SK-N-SH (cell line): ENCODE data around the gene LLGL2. TPM values are rescaled to one million over a fixed set of nuclear protein-coding genes. Genes with fewer than 3 reads are reported as not detected.

ENCODE experiments used
- CTCF ChIA-PET: fragments of 300-600, 350-600 bp; formaldehyde crosslinking; extraction: SDS; loops from one replicate; lab custom pipeline; 2021; lab: Yijun Ruan, JAX
- POLR2A ChIA-PET: fragments of 350-600 bp; sonication (Branson Sonifier 250); formaldehyde crosslinking; extraction: SDS; loops from one replicate; lab custom pipeline; 2020; ENCODE audit warnings: antibody characterized with exemption, inconsistent platforms; lab: Yijun Ruan, JAX
- DNase-seq: peaks from one replicate; pipeline ENCODE4 v3.0.0; 2012
- H2AFZ ChIP-seq: fragments of 200-600 bp; sonication (generic); 2 replicates; pipeline ENCODE4 v1.8.1; 2016; ENCODE audit warnings: antibody characterized with exemption, mild to moderate bottlenecking, low read depth
- H3F3A ChIP-seq: fragments of 200-600 bp; sonication (generic); replicated peaks from 2 replicates; pipeline ENCODE3; 2016; ENCODE audit warnings: antibody characterized with exemption, mild to moderate bottlenecking; ENCODE audit not compliant: insufficient read depth
- H3K27ac ChIP-seq, 2 experiments: fragments of 200-500 bp in 1 of 2; fragments of 200-600 bp in 1 of 2; sonication (Bioruptor generic) in 1 of 2; sonication (generic), shearing (Covaris generic) in 1 of 2; 2 replicates each; pipeline versions ENCODE4 v1.5.1 to v1.6.1; 2014 to 2016; ENCODE audit warnings: low read depth in 2 of 2, inconsistent platforms in 1 of 2, low read length in 1 of 2, mild to moderate bottlenecking in 1 of 2, mixed read lengths in 1 of 2
- H3K27me3 ChIP-seq: fragments of 200-600 bp; sonication (generic), shearing (Covaris generic); 2 replicates; pipeline ENCODE4 v1.6.1; 2016; ENCODE audit warnings: mixed run types; ENCODE audit not compliant: insufficient read depth
- H3K36me3 ChIP-seq, 2 experiments: fragments of 200-500 bp in 1 of 2; fragments of 200-600 bp in 1 of 2; sonication (Bioruptor generic) in 1 of 2; sonication (generic) in 1 of 2; replicated peaks in 1 of 2; 2 replicates each; pipeline versions ENCODE3 to v1.5.1; 2014 to 2016; ENCODE audit warnings: low read length in 1 of 2, mild to moderate bottlenecking in 1 of 2; ENCODE audit not compliant: insufficient read depth in 2 of 2, control insufficient read depth in 1 of 2
- H3K4me1 ChIP-seq, 2 experiments: fragments of 200-500 bp in 1 of 2; fragments of 200-600 bp in 1 of 2; sonication (Bioruptor generic) in 1 of 2; sonication (generic), shearing (Covaris generic) in 1 of 2; 2 replicates each; pipeline versions ENCODE4 v1.5.1 to v1.6.1; 2014 to 2016; ENCODE audit warnings: low read depth in 1 of 2, low read length in 1 of 2, mixed run types in 1 of 2; ENCODE audit not compliant: insufficient read depth in 2 of 2, control insufficient read depth in 1 of 2
- H3K4me2 ChIP-seq: fragments of 200-600 bp; sonication (generic), shearing (Covaris generic); 2 replicates; pipeline ENCODE4 v1.6.1; 2017; ENCODE audit warnings: mixed run types
- H3K4me3 ChIP-seq, 2 experiments: fragments of 200-500 bp in 1 of 2; fragments of 200-600 bp in 1 of 2; sonication (Bioruptor generic) in 1 of 2; sonication (generic), shearing (Covaris generic) in 1 of 2; 2 replicates each; pipeline versions ENCODE4 v1.5.1 to v1.8.1; 2014 to 2016; ENCODE audit warnings: low read depth in 2 of 2, inconsistent platforms in 1 of 2, low read length in 1 of 2, mild to moderate bottlenecking in 1 of 2, mixed read lengths in 1 of 2, moderate library complexity in 1 of 2
- H3K79me2 ChIP-seq: fragments of 200-600 bp; sonication (generic); 2 replicates; pipeline ENCODE4 v1.8.1; 2017; ENCODE audit warnings: mild to moderate bottlenecking; ENCODE audit not compliant: insufficient read depth
- H3K9ac ChIP-seq: fragments of 200-600 bp; sonication (generic); 2 replicates; pipeline ENCODE4 v1.6.1; 2017; ENCODE audit warnings: mixed run types
- H3K9me2 ChIP-seq: fragments of 200-600 bp; sonication (generic); 2 replicates; pipeline ENCODE4 v1.6.1; 2017; ENCODE audit warnings: mixed run types
- H3K9me3 ChIP-seq: fragments of 200-600 bp; sonication (generic); 2 replicates; pipeline ENCODE4 v1.6.1; 2017; ENCODE audit warnings: mixed run types, mild to moderate bottlenecking, moderate library complexity
- H4K20me1 ChIP-seq: fragments of 200-600 bp; sonication (generic); 2 replicates; pipeline ENCODE4 v1.6.1; 2017; ENCODE audit warnings: mild to moderate bottlenecking, mixed run types; ENCODE audit not compliant: insufficient read depth
- ELF1 ChIP-seq: IDR thresholded peaks from 2 replicates; pipeline ENCODE4 v1.4.0; 2012
- EP300 ChIP-seq, 2 experiments: IDR thresholded peaks; 2 replicates each; pipeline versions ENCODE4 v1.4.0 to v1.6.1; 2012; ENCODE audit warnings: borderline replicate concordance in 1 of 2, low read depth in 1 of 2, low read length in 1 of 2
- EZH2phosphoT487 ChIP-seq: fragments of 200-600 bp; sonication (generic); IDR thresholded peaks from 2 replicates; pipeline ENCODE4 v1.6.1; 2017; ENCODE audit warnings: low read depth, mixed run types, mild to moderate bottlenecking, antibody characterized with exemption, moderate library complexity, borderline replicate concordance
- FOXJ3 ChIP-seq: sonication (generic); formaldehyde crosslinking; IDR thresholded peaks from 2 replicates; pipeline ENCODE4 v1.5.1; 2020; ENCODE audit warnings: mild to moderate bottlenecking, missing genetic modification reagents
- FOXM1 ChIP-seq: IDR thresholded peaks from 2 replicates; pipeline ENCODE4 v1.4.0; 2012; ENCODE audit warnings: low read depth, mild to moderate bottlenecking
- GATA2 ChIP-seq: sonication (generic); formaldehyde crosslinking; IDR thresholded peaks from 2 replicates; pipeline ENCODE4 v1.5.0; 2020; ENCODE audit warnings: mild to moderate bottlenecking, missing genetic modification reagents
- MXI1 ChIP-seq: IDR thresholded peaks from 2 replicates; pipeline ENCODE4 v1.6.1; 2012; ENCODE audit warnings: mild to moderate bottlenecking, low read depth, low read length, improper control_type of control experiment
- POLR2AphosphoS5 ChIP-seq: IDR thresholded peaks from 2 replicates; pipeline ENCODE4 v1.6.1; 2012; ENCODE audit warnings: low read depth, low read length
- RCOR1 ChIP-seq: fragments of 150-350 bp; IDR thresholded peaks from 2 replicates; pipeline ENCODE4 v1.6.1; 2017; ENCODE audit warnings: antibody characterized with exemption, low read length
- RXRA ChIP-seq: IDR thresholded peaks from 2 replicates; pipeline ENCODE4 v1.4.0; 2012; ENCODE audit warnings: low read depth, mild to moderate bottlenecking, borderline replicate concordance
- SMC3 ChIP-seq: IDR thresholded peaks from 2 replicates; pipeline ENCODE4 v1.6.1; 2012; ENCODE audit warnings: low read depth, low read length, improper control_type of control experiment
- TEAD4 ChIP-seq: IDR thresholded peaks from 2 replicates; pipeline ENCODE4 v1.4.0; 2012; ENCODE audit warnings: mild to moderate bottlenecking, borderline replicate concordance; ENCODE audit not compliant: insufficient read depth
- YY1 ChIP-seq: IDR thresholded peaks from 2 replicates; pipeline ENCODE4 v1.4.0; 2012; ENCODE audit warnings: low read depth, mild to moderate bottlenecking
- ZBTB33 ChIP-seq: IDR thresholded peaks from 2 replicates; pipeline ENCODE4 v1.4.0; 2012; ENCODE audit warnings: low read depth, borderline replicate concordance
- WGBS: methylation state at CpG from one replicate; pipeline ENCODE4 v1.1.6; 2017; ENCODE audit warnings: low lambda C conversion rate; 5-methylcytosine and 5-hydroxymethylcytosine counted together
- polyA plus RNA-seq, 3 experiments: library from polyadenylated mRNA; depleted of rRNA; stranded (reverse); fragments of >200 nt; gene quantifications; 2 replicates each; pipeline ENCODE4 v1.2.3, GENCODE V29; 2012
- TF ChIP-seq, protein P1 (sequence below): IDR thresholded peaks from 2 replicates; pipeline ENCODE4; 2012
- TF ChIP-seq, protein P2 (sequence below): IDR thresholded peaks from 2 replicates; pipeline ENCODE4 v1.4.0; 2012; ENCODE audit warnings: low read depth, borderline replicate concordance

The LLGL2 gene
- polyA plus RNA-seq, 1 of the 3 experiments (the other 2 are of a cell fraction) = 6.7 TPM

GRCh38 chr17:75610103-75610984 lies 84.8 kb downstream of the LLGL2 start:
- DNase-seq = no peak
- no peaks in the 10 kb centered on the region for H3K36me3 ChIP-seq

More at GRCh38 chr17:75610103-75610984, 84.8 kb downstream of the LLGL2 start:
- Histone ChIP-seq H3K9me2 (no peaks in the 10 kb centered on the region), H3K27ac (no peak overlapping the region), H3K9me3 (no peaks in the 10 kb centered on the region), H3K27me3 (no peaks in the 10 kb centered on the region), H3K9ac (no peak overlapping the region), H3K4me1 (no peaks in the 10 kb centered on the region), H2AFZ (no peak overlapping the region), H3F3A (no peaks in the 10 kb centered on the region), H3K4me3 (no peak overlapping the region), H4K20me1 (no peaks in the 10 kb centered on the region), H3K4me2 (no peak overlapping the region), H3K79me2 (no peaks in the 10 kb centered on the region)
- ChIA-PET POLR2A (no interaction called here), CTCF (interaction anchor here (0.6 to 37.9 kb wide), 12 partner anchors 9 to 818 kb away, joined by 3 to 1189 read pairs (median 6); partner anchors contain the start of gene SMIM5)
- TF ChIP-seq MXI1 = no peak
- no peak for TF ChIP-seq YY1
- no peak for TF ChIP-seq FOXM1
- no peak for TF ChIP-seq GATA2
- TF ChIP-seq SMC3 = no peak
- no peak for TF ChIP-seq ELF1
- no peak for TF ChIP-seq RCOR1
- TF ChIP-seq, protein P1, sequence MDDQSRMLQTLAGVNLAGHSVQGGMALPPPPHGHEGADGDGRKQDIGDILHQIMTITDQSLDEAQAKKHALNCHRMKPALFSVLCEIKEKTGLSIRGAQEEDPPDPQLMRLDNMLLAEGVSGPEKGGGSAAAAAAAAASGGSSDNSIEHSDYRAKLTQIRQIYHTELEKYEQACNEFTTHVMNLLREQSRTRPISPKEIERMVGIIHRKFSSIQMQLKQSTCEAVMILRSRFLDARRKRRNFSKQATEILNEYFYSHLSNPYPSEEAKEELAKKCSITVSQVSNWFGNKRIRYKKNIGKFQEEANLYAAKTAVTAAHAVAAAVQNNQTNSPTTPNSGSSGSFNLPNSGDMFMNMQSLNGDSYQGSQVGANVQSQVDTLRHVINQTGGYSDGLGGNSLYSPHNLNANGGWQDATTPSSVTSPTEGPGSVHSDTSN = no peak
- no peak for TF ChIP-seq POLR2AphosphoS5
- TF ChIP-seq, protein P2, sequence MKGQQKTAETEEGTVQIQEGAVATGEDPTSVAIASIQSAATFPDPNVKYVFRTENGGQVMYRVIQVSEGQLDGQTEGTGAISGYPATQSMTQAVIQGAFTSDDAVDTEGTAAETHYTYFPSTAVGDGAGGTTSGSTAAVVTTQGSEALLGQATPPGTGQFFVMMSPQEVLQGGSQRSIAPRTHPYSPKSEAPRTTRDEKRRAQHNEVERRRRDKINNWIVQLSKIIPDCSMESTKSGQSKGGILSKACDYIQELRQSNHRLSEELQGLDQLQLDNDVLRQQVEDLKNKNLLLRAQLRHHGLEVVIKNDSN = no peak
- no peak for TF ChIP-seq ZBTB33
- no peak for TF ChIP-seq FOXJ3 (CRISPR knock-in tag)
- no peak for TF ChIP-seq RXRA
- no peak for TF ChIP-seq EZH2phosphoT487
- no peak for TF ChIP-seq EP300 (IDR thresholded peaks at IDR 0.05; ENCODE audit: borderline replicate concordance in 1 of 2, low read depth in 1 of 2, low read length in 1 of 2)
- no peak for TF ChIP-seq TEAD4
- WGBS = 70% methylated on average over 19 of the region's 25 CpGs
